ENCODE data around the gene MPG.
"Not testable (repeated sequence)": the region's sequence is repeated elsewhere in the genome, so short reads cannot be mapped to it uniquely, and the experiment has no call there.

MPG gene

GRCh38 chr16:118857-119256 is 40.8 kb downstream of the MPG start:
- DNase-seq = no peak

DNA sequence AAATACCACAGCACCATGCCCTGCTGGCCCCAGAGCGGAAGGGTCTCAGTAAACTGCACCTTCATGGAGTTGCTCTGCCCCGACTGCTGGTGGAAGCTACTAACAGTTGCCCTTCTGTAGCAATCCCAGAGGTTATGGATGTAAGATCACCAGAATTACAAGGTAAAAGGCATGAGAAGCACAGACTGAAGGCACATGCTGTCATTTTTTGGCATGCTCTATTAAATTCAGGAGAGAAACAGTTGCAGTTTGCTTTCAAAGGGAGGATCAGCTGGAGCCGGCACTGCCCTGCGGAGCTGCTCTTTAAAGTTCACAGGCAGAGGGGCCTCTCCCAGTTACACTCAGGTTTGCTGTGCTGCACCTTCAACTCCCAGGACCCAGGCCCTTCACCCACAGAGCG is 41.3 kb downstream of the MPG start:
- DNase-seq = no peak

GRCh38 chr16:119835-120491 is 41.9 kb downstream of the MPG start:
- no peak for DNase-seq

DNA sequence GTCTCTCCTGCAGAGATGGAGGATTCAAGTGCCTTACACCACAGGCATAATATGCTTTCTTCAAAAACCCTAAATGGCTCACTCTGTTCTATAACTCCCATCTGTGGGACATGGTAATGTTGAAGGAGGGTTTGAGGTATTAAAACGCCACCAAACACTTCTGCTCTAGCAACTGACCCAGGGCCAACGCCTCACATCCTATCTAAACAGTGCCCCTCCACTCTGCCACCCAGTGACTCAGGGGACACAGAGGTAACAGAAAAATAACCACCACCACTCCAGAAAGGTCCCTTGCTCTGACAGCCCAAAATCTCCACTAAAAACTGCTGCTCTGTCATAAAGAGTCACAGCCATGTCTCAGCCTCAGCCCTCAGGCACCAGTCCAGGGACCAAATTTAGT is 42.7 kb downstream of the MPG start:
- DNase-seq = no peak

GRCh38 chr16:122361-122760 is 44.3 kb downstream of the MPG start:
- no peak for DNase-seq

DNA sequence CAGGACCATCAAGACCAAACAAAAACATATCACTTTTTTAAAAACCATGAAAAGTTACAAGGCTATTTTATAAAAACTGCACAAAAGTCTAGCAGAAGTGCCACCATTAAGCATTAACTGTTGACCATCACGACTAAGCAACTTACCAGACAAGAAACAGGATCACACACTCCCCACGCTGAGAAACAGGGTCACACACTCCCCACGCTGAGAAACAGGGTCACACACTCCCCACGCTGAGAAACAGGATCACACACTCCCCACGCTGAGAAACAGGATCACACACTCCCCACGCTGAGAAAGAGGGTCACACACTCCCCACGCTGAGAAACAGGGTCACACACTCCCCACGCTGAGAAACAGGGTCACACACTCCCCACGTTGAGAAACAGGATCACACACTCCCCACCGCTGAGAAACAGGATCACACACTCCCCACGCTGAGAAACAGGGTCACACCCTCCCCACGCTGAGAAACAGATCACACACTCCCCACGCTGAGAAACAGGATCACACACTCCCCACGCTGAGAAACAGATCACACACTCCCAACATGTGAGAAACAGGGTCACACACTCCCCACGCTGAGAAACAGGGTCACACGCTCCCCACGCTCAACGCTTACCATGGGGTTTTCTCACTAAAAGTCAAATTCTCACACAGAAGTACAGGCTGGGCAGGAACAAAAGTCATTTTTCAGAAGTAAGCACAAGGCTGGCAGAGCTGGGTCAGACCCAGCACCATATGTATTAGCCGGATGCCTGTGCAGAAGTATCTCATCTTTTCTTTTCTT is 45.7 kb downstream of the MPG start:
- not testable (repeated sequence) for DNase-seq

DNA sequence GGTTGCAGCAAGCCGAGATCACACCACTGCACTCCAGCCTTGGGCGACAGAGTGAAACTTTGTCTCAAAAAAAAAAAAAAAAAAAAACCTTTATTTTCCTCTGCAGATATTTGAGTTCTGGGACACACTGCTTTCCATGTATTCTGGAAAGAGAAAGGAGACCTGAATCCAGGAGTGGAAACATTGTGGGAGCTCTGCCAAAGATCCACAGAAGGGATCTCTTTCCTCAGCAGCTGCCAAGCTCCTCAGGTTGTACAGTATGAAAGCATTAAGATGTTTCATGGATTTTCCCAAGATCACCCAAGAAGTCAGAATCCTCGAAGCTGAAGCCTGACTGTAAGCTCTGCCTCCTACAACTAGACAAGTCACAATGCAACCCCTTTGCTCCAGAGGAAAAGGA is 47.0 kb downstream of the MPG start:
- no peak for DNase-seq

GRCh38 chr16:129075-129474 is 51.0 kb downstream of the MPG start:
- no peak for DNase-seq

- DNase-seq = no peak
These were observed 52.6 kb downstream of the MPG start for GRCh38 chr16:130533-131173.

- no peak for DNase-seq
These were observed 54.1 kb downstream of the MPG start for GRCh38 chr16:132120-132519.

- no peak for DNase-seq
These were observed 55.7 kb downstream of the MPG start for GRCh38 chr16:133716-134115.
